SW480 (cell line): Measurements from ENCODE around the gene SARDH.

Experiments used
- DNase-seq: peaks from one replicate; pipeline ENCODE4 v3.0.0-alpha.2; 2016; ENCODE audit warnings: low spot score

SARDH gene, protein sequence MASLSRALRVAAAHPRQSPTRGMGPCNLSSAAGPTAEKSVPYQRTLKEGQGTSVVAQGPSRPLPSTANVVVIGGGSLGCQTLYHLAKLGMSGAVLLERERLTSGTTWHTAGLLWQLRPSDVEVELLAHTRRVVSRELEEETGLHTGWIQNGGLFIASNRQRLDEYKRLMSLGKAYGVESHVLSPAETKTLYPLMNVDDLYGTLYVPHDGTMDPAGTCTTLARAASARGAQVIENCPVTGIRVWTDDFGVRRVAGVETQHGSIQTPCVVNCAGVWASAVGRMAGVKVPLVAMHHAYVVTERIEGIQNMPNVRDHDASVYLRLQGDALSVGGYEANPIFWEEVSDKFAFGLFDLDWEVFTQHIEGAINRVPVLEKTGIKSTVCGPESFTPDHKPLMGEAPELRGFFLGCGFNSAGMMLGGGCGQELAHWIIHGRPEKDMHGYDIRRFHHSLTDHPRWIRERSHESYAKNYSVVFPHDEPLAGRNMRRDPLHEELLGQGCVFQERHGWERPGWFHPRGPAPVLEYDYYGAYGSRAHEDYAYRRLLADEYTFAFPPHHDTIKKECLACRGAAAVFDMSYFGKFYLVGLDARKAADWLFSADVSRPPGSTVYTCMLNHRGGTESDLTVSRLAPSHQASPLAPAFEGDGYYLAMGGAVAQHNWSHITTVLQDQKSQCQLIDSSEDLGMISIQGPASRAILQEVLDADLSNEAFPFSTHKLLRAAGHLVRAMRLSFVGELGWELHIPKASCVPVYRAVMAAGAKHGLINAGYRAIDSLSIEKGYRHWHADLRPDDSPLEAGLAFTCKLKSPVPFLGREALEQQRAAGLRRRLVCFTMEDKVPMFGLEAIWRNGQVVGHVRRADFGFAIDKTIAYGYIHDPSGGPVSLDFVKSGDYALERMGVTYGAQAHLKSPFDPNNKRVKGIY

GRCh38 chr9:133737774-133738639 is at the start of gene SARDH:
SARDH (minus strand) TSS chr9:133738352; CDS start chr9:133734173, 4,179 bp downstream.
- DNase-seq, result peak; percentile 54

GRCh38 chr9:133787754-133788025 is 49.5 kb upstream of the SARDH start:
- DNase-seq, result peak; percentile 53

- no peak for DNase-seq
Measured at GRCh38 chr9:133786907-133787753, 49.0 kb upstream of the SARDH start.

DNA sequence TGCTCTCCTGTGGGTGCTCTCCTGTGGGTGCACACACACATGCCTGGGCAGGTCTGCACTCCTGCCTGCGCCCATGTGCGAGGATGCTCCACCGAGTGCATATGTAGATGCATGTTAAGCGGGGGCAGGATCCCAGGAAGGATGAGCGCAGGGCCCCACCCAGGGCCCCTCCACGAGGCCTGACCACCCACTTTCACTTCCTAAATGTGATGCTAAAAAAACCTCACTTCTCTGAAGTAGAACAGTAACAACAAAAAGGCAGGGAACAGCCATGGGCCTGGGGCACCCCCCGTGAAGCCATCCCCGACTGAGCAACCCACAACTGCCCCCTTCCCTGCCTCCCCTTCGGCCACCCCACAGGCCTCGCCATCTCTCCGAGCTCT is 48.2 kb upstream of the SARDH start:
- DNase-seq, result no peak

DNA sequence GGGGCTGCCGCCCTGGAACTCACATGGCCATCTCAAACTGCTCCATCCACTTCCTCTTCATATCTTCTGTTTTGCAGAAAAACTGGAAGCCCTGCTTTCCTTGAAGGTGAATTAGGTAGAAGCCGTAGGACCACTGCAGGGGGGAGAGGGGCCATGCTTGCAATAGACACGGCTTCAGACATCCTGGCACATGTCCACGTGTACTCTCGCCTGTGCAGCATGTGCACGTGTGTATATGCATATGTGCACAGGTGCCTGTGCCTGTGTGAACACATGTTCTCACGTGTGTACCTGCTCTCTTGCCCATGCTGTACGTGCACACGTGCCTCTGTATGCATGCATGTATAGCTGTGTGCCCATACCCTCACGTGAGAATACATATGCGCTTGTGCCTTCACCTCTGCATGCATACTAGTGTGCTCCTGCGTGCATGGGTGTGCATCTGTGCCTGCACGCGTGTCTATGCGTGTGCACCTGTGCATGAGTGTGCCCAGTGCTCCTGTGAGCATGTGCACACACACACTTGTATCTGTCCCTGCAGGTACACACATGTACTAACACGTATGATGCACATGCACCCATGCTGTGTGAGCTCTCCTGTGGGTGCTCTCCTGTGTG is 47.7 kb upstream of the SARDH start:
- DNase-seq, result no peak

DNA sequence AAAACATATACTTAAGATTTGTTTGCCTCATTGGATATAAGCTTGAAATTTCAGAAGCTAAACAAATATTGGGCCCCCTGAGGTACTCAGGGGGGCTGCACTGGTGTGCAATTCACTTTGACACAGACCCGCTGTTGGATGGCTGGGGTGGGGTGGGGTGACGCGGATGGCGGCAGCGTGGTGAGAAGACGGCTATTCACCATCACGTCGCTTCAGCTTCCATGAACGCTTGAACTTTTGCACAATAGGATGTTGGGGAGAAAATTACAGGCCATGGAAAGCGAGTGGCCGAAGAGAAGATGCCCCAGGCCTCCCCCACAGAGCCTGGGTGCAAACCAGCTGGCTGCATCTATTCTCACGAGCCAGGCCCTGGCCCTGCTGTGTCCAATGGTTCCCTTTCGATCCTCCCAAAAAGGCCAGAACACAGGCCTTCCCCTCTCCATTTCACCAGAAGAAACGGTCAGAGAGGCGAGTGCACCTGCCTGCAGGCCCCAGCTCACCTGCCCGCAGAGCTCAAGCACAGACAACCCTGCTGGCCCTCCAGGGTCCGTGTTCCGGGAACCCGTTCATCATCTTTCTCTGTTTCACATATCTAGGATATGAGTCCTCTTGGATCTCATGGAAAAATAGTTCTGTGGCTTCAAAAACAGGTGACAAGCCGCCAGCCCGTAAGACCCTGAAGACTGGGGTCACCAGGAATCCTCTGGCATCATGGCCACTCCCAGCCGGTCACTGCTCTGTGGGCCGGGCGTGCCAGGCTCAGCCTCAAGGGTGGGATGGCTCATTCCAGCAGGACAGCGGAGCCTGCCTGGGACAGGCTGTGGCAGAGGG is 46.8 kb upstream of the SARDH start:
- no peak for DNase-seq

- DNase-seq, result no peak
Measured at GRCh38 chr9:133783331-133783731, 45.2 kb upstream of the SARDH start.

GRCh38 chr9:133782157-133783130 is 44.3 kb upstream of the SARDH start:
- peak; percentile 63 for DNase-seq

DNA sequence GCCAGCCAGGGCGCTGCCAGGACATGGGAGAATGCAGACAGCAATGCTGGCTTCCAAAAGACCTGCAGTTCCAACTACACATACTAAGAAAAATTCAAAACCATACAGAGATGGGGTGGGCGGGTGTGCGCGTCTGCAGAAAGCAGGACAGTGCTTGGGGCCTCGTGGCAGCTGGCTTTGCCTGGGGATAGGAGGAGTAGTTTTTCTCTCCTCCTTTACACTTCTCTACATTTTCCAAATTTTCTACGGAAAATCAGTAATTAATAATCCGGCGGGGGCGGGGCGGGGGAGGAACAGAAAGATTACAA is 43.6 kb upstream of the SARDH start:
- DNase-seq, result no peak

DNA sequence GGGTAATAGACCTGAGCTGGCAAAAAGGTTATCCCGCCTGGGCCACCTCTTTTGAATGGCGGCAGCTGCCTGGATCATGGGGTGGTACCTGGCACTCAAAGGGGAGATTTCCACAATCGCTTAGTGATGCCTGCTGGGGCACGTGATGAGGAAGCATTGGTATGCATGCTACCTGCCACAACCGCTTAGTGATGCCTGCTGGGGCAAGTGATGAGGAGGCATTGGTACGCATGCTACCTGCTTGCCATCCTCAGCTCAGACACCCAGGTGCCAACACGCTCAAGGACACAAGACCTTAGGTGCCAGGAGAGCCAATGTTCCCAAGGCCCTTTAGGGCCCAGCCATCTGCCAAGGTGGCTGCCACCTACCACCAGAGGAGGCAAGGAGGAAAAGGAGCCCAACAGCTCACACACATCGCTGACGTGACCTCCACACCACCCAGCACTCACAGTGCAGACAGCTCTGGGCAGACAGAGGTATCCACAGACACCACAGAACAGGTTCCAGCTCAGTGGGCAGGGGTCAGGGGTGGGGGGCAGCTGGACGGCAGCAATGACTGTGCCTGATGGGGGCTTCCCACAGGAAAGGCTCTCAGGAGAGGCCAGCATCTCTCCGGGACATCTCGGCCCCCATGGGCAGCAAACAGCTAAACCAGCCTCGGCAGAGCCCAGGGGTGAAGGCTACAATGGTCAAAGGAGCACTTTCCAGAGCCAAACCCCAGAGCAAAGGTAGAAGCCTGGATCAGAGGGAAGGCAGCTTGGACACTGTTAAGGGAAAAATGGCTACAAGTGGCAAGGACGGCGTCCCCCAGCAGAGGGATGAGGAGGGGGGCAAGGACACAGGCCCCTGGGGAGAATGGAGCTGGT is 43.0 kb upstream of the SARDH start:
- DNase-seq, result no peak

GRCh38 chr9:133780404-133780945 is 42.3 kb upstream of the SARDH start:
- DNase-seq, result no peak

DNA sequence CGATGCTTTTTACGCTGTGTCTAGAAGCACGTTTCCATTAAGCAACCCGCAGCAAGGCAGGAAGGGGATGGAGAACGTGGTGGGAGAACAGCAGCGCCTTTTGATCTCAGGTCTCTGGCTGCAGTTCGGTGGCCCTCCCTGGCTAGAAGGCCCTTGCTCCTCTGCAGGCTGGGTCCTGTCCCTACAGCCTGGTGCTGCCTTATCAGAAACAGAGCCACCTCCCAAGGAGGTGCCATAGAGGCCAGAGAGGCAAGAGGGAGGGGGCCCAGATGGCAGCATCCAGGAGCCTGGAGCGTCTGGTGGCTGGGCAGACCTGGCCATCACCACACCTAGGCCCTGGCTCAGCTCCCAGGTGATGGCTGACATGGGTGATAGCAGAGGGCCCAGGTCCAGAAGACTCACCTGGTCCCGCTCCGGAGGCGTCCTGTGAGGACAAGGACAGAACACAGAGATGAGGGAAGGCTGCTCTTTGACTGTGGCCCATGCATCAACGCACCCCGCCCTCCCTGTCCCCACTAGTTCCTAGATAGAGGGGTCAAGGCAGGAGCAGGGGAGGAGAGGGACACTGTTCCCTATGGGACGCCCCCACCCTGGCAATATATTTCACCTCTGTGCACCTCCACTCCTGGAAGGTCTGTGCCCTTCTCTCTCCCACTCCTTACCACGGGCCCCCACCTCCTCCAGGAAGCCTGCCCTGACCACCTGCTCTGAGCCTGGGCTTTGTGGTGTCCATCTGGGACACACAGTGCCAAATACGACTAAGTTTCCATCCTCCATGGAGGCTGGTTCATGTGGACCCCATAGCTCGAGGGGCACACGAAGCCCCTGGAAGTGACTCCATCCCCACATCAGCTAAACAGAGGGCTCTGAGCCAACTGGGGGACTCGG is 41.6 kb upstream of the SARDH start:
- DNase-seq, result no peak

DNA sequence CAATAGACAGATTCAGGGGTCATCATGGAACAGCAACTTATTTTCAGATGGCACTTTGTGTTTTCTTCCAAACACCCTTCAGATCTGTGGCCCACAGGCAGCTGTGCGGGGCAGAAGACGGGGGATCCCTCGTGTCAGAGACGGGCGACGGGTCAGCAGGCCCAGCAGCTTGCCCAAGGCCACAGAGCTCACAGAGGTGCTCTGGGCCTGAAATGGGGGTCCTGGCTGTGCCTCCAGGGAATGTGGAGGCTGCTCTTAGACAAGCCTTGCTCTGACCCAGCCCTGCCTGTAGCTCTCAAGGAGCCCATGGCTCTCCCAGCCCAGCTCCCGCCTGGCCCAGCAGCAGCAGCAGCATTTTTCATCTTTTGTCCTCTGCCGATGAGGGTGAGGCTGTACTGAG is 40.9 kb upstream of the SARDH start:
- no peak for DNase-seq

DNA sequence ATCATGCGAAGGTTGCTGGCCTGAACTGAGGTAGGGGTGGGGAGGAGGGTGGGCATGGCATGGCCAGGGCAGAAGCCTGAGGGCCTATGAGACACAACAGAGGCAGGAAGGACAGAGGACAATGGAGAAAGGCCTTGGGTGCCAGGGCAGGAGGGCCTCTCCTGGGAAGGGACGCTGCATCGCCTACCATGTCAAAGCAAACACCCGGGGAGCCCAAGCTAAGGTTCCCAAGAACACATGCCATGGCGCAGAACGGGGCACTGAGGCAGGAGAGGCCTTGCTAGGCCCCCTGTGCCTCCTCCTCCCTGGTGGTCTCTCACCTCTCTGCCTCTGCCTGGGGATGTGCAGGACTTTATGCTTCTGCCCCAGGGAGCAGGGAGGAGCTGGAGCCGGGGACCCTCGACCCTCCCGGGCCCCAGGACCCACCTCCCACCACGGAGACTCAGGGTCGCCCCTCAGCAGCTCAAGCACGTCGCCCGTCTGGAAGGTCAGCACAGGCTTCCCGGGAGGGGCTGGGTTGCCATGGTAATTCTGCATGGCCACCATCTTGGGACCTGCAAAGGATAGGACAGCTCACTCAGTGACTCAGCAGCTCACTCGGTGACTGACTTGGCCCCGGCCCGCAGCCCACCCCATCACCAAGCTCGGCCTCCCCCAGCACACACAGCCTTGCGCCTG is 40.3 kb upstream of the SARDH start:
- DNase-seq, result no peak

DNA sequence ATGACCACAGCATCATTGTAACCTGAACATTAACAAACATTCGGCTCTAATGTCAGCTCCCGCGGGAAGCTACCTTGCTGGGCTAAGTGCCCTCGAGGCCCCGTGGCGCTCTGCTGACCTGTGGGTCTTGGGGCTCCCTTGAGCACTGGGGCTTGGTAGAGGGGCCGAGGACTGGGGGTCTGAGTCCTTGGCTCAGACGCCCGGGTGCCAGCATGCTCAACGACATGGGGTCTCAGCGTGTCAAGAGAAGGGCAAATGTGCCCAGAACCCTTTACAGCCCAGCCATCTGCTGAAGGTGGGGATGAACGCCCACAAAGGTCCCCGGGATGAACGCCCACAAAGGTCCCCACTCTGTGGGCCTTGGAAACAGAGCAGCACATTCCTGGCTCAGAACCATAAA is 39.7 kb upstream of the SARDH start:
- DNase-seq, result no peak
